ES-I3 (cell line): Measurements from ENCODE around the gene STEAP4.
"Not testable (repeated sequence)": the region's sequence is repeated elsewhere in the genome, so short reads cannot be mapped to it uniquely, and the experiment has no call there.

Experiments used
- H3K36me3 ChIP-seq: 2 replicates; pipeline ENCODE4 v1.6.1; 2013; ENCODE audit warnings: mild to moderate bottlenecking, low read length, control low read depth, moderate library complexity; ENCODE audit not compliant: insufficient read depth
- H3K4me1 ChIP-seq: 2 replicates; pipeline ENCODE4 v1.6.1; 2013; ENCODE audit warnings: mild to moderate bottlenecking, control low read depth, low read length; ENCODE audit not compliant: insufficient read depth
- H3K9ac ChIP-seq: 2 replicates; pipeline ENCODE4 v1.6.1; 2013; ENCODE audit warnings: low read depth, mild to moderate bottlenecking, low read length, moderate library complexity
- H3K9me3 ChIP-seq: 2 replicates; pipeline ENCODE4 v1.6.1; 2013; ENCODE audit warnings: mild to moderate bottlenecking, low read length, moderate library complexity; ENCODE audit not compliant: control insufficient read depth, insufficient read depth

STEAP4 gene

DNA sequence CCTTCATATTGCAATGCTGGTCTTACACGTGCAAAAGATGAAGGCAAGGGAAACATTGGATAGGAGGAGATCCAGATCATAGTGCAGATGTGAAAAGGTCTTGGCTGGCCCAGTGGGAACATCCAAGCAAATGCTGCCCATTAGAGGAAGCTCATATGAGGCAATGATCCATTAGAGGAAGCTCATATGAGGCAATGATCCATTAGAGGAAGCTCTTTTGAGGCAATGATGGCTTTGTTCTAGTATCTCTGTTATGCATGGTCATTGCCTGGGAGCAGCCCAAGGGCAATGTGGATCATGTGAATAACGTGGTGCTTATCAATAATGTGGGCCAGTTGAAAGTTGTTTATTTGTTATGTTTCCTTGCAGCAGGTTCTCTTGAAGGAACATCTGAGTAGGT lies 37.8 kb downstream of the STEAP4 start:
- H3K9me3 ChIP-seq: no peaks in the 10 kb centered on the region
- H3K4me1 ChIP-seq: no peaks in the 10 kb centered on the region
- H3K36me3 ChIP-seq: no peaks in the 10 kb centered on the region
- H3K9ac ChIP-seq: no peak overlapping the region

DNA sequence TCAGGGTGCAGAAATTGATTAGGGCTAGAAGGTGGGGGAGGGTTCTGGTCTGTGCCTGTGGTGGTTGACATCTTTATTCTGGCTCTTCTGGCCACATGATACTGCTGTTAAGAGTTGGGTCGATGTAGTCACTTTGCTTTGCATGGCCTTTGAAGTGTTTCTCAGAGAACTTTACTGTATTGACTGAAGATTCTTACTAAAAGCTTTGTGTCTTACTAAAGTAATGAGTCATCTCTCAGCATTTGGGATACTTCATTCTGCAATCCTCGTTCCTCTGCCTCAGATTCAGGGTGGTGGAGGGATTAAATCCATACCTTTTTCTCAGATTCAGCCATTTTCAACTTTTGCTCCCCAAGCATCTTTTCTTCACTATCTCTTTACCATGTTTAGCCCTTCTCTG lies 38.6 kb downstream of the STEAP4 start:
- no peaks in the 10 kb centered on the region for H3K4me1 ChIP-seq

DNA sequence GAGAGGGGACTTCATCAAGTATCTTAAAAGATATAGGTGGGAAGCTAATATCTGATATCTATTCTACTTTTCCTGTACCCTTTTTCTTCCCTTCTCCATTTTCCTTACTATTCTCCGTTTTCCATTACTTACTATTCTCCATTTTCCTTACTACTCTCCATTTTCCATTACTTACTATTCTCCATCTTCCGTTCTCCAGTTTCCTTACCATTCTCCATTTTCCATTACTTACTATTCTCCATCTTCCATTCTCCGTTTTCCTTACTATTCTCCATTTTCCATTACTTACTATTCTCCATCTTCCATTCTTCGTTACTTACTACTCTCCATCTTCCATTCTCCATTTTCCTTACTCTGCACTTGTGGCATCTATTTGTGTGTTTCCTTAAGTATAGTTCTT lies 39.3 kb downstream of the STEAP4 start:
- H3K36me3 ChIP-seq: no peaks in the 10 kb centered on the region
- H3K9me3 ChIP-seq: no peaks in the 10 kb centered on the region
- H3K9ac ChIP-seq: no peak overlapping the region
- H3K4me1 ChIP-seq: no peaks in the 10 kb centered on the region

More for the DNA sequence above, 38.6 kb downstream of the STEAP4 start:
- Histone ChIP-seq H3K9me3 (no peaks in the 10 kb centered on the region), H3K9ac (no peak overlapping the region), H3K36me3 (no peaks in the 10 kb centered on the region)

DNA sequence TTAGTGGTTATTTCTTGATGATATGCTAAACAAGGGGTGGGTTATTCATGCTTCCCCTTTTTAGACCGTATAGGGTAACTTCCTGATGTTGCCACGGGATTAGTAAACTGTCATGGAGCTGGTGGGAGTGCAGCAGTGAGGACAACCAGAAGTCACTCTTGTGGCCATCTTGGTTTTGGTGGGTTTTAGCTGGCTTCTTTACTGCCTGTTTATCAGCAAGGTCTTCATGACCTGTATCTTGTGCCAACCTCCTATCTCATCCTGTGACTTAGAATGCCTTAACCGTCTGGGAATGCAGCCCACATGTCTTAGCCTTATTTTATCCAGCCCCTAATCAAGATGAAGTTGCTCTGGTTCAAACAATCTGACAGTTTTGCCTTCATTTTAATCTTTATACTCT lies 41.7 kb downstream of the STEAP4 start:
- not testable (repeated sequence) for H3K9ac ChIP-seq, H3K9me3 ChIP-seq, H3K4me1 ChIP-seq, H3K36me3 ChIP-seq

DNA sequence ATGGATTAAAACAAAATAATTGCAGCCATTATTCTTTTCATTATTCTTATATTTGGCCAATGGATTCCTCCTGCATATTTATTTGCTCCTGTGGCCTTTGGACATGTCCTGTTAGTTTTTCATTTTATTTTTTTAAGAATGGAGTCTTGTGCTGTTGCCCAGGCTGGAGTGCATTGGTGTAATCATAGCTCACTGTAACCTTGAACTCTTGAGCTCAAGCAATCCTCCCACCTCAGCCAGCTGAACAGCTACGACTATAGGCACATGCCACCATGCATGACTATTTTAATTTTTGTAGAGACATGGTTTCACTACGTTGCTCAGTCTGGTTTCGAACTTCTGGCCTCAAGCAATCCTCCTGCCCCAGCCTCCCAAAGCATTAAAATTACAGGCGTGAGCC lies 44.1 kb downstream of the STEAP4 start:
- Histone ChIP-seq H3K9ac (no peak overlapping the region), H3K36me3 (no peaks in the 10 kb centered on the region), H3K9me3 (peaks cover 3% of the 10 kb centered on the region; the same call in 1 of the 2 replicates), H3K4me1 (no peaks in the 10 kb centered on the region)

DNA sequence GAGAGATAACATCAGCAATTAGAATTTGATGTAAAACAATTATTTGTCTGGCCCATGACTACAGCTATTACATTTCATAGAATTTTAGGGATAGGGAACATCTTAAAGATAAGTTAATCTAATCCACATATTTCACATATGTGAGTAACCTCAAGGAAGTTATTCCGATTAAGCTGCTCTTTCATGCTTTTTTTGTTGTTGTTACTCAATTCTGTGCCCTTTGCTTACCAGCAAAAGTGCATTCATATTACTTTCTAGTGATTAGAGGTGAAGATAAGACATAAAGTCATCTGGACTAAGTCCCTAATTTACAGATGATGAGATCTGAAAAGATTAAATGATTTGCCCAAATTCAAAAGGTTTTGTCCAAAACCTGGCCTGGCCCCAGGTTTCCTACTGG lies 46.0 kb downstream of the STEAP4 start:
- Histone ChIP-seq H3K4me1 (no peaks in the 10 kb centered on the region), H3K9ac (no peak overlapping the region), H3K9me3 (peaks cover 3% of the 10 kb centered on the region; the same call in 1 of the 2 replicates), H3K36me3 (no peaks in the 10 kb centered on the region)

DNA sequence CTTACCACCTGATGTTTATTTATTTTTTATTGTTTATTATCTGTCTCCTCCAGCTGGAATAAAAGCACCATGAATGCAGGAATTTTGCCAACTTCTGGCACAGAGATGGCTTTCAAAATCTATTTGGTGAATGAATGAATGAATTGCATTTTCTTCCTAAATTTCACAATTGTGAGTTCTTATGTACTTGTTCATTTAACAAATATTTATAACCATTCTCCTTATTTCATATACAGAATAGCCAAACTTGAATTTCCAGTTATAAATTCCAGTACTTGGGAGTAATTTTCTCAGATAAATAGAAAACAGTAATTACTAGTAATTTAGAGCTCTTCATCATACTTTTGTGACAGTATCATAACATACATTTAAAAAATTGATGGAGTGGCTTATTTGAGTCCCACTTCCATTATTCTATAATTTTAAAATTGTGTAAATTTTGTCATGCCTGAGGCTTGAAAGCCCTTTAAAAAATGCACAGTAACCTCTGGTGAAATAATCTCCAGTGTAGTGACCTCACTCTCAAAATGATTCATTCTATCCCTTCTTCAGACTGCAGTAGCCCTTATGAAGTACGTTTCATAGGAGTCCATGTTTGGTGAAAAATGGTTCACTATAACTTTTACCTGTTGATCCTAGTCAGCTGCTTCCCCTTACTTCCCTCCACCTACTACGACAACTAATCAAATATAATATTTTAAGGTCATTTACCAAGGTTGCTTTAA lies 46.9 kb downstream of the STEAP4 start:
- Histone ChIP-seq H3K9me3 (peaks cover 3% of the 10 kb centered on the region; the same call in 1 of the 2 replicates), H3K36me3 (no peaks in the 10 kb centered on the region), H3K9ac (no peak overlapping the region), H3K4me1 (no peaks in the 10 kb centered on the region)

DNA sequence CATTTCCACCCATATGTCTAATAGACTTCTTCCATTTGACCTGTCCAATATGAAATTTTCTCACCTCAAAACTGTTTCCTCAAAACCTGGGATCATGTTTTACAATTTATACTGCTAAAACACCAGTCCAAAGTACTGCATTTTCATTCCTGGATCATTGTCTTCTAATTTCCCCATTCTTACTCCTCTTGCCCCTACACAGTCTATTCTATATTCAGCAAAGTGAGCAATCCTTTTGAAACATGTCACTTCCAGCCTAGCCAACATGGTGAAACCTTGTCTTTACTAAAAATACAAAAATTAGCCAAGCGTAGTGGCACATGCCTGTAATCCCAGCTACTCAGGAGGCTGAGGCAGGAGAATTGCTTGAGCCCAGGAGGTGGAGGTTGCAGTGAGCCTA lies 48.4 kb downstream of the STEAP4 start:
- H3K9me3 ChIP-seq, H3K9ac ChIP-seq, H3K4me1 ChIP-seq, H3K36me3 ChIP-seq: not testable (repeated sequence)

DNA sequence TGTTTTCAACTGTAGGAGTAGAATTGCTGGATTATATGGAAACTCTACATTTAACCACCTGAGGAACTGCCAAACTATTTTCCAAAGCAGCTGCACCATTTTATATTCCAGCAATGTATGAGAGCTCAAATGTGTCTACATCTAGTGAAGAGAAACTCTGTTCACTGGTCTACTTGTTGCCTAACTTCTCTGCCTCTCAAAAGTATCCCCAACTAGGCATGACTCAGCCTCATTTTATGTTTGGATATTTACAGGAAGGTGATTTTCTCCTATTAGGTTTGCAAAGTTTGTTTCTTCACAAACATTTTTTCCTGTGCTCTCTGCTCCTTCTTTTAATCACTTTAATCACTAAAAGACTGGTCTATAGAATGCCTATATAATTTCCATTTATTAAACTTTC lies 49.8 kb downstream of the STEAP4 start:
- no peak overlapping the region for H3K9ac ChIP-seq
- peaks cover 8% of the 10 kb centered on the region for H3K9me3 ChIP-seq
- no peaks in the 10 kb centered on the region for H3K36me3 ChIP-seq
- H3K4me1 ChIP-seq: no peaks in the 10 kb centered on the region

DNA sequence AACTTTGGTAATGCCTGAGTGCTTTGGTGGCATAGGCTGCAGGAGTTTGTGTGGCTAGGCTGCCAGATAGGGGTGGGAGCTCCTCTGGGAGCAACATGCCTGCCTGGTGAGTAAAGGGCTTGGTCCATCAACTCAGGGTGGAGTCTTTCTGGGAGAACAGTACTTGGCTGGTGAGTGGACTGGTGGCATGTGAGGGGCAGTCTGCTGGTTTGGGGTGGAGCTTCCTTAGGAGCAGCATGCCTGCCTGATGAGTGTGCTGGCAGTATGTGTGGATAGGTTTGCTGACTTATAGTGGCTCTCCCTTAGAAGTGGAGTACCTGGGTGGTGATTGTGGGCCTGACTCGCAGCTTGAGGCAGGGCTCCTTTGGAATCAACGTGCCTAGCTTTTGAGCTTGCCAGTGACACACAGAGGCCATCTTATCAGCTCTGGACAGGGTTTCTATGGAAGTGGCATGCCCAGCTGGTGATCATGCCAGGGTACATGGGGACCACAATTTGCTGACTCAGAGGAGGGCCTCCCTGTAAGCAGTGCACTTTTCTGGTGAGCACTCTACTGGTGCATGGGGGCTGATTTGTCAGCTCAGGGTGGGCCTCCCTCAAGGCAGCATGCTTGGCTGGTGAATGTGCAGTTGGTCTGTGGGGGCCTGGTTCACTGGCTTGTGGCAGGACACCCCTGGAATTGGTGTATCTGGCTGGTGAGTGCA lies 51.8 kb downstream of the STEAP4 start:
- Histone ChIP-seq H3K4me1 (no peaks in the 10 kb centered on the region), H3K9ac (no peak overlapping the region)

DNA sequence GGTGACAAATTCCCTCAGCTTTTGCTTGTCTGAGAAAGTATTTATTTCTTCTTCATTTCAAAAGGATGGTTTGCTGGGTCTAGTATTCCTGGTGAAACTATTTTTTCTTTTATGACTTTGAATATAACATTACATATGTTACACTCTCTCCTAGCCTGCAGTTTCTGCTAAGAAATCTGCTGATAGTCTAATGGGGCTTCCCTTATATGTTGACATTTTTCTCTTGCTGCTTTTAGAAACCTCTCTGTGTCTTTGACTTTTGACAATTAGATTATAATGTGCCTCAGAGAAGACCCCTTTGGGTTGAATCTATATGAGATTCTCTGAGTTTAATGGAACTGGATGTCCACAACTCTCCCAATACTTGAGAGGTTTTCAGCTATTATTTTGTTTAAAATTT lies 53.1 kb downstream of the STEAP4 start:
- H3K9me3 ChIP-seq: peaks cover 7% of the 10 kb centered on the region
- no peak overlapping the region for H3K9ac ChIP-seq
- no peaks in the 10 kb centered on the region for H3K36me3 ChIP-seq
- no peaks in the 10 kb centered on the region for H3K4me1 ChIP-seq

More for the DNA sequence above, 51.8 kb downstream of the STEAP4 start:
- Histone ChIP-seq H3K9me3 (peaks cover 7% of the 10 kb centered on the region), H3K36me3 (no peaks in the 10 kb centered on the region)

DNA sequence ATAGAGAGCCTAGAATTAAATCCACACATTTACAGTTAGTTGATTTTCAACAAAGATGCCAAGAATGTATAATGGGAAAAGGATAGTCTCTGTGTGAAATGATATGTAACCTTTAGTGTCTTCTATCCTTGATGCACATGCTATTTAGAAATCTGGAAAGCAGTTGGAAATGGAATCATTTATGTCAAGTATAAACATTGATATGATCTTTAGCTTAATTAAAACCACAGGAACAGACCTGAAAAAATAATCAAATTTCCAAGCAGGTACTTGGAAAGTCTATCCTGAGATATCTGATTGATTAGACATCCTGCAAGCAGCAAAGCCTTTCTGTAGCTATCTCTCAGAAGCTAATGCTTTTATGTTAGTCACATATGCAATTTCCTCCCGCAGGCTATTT lies 62.4 kb downstream of the STEAP4 start:
- H3K9ac ChIP-seq: no peak overlapping the region
- no peaks in the 10 kb centered on the region for H3K4me1 ChIP-seq

DNA sequence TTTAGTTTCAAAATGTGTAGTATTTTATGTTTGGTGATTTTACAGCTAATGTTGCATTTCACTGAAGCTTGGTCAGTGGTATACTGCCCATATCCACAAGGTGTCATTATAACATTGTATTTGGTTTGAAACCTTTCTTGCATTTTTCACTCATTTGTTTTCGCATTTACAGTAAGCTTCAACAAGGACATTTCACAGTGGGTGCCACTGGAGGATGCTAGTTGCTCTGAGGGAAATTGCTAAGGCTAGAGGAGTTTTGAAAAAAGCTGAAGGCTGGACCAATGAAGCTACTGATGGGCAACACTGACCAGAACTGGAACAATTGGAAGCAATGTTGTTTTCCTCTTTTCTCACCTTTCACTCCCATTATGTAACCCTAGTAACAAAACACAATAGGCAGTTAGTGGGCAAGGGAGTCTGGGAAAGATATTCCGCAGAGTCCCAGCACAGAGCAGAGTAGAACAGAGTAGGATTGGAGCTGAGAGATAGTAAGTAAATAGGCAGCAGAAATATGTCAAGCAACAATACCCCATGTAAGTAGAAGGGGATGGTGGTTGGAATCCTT lies 63.3 kb downstream of the STEAP4 start:
- Histone ChIP-seq H3K9ac (no peak overlapping the region), H3K9me3 (no peaks in the 10 kb centered on the region), H3K4me1 (no peaks in the 10 kb centered on the region), H3K36me3 (no peaks in the 10 kb centered on the region)

More for the DNA sequence above, 62.4 kb downstream of the STEAP4 start:
- Histone ChIP-seq H3K9me3 (no peaks in the 10 kb centered on the region), H3K36me3 (no peaks in the 10 kb centered on the region)

DNA sequence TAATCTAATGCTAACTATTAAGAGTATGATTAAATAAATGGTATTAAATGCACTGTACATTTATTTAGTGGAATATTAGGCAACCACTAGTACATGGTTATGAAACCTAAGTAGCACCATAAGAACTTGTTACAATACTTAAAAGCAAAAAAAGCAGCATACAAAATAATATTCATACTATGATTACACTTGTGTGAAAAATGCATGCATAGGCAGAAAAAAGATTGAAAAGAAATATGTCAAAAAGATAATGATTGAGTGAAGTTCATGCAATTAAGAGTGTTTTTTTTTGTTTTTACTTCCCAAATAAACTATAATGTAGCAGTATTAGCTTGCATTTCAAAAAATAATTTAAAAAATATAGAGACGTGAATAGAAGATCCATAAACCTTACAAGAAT lies 66.8 kb downstream of the STEAP4 start:
- no peaks in the 10 kb centered on the region for H3K9me3 ChIP-seq
- H3K4me1 ChIP-seq: no peaks in the 10 kb centered on the region
- no peak overlapping the region for H3K9ac ChIP-seq
- no peaks in the 10 kb centered on the region for H3K36me3 ChIP-seq

DNA sequence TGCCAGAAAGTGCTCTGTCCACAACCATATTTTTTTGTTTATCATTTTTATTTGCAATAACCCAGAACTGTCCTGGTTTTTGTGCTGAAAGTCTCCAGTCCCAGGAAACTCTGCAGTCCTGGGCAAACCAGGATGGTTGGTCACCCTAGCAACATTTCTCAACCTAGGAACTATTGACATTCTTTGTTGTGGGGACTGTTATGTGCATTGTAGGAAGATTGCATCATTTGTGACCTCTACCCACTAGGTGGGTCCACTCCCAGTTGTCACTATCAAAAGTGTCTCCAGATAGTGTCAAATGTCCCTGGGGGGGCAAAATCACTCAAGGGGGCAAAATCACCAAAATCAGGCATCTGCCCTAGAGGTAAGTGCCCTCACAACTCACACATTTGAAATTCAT lies 72.9 kb downstream of the STEAP4 start:
- Histone ChIP-seq H3K4me1 (no peaks in the 10 kb centered on the region), H3K9ac (no peak overlapping the region), H3K36me3 (no peaks in the 10 kb centered on the region), H3K9me3 (no peaks in the 10 kb centered on the region; the same call in 1 of the 2 replicates)
